MCF 10A (cell line): ENCODE data around the gene DOCK11. TPM values are rescaled to one million over a fixed set of nuclear protein-coding genes. Genes with fewer than 3 reads are reported as not detected.

ENCODE experiments used
- BruUV-seq: library from RNA; stranded (reverse); fragments of 400-500 nt; replicated peaks from 2 replicates; lab custom pipeline; 2021; lab: Mats Ljungman, UMichigan
- CTCF ChIA-PET: fragments of 300-600 bp; sonication (Branson Sonifier 250); formaldehyde crosslinking; extraction: SDS; loops from one replicate; lab custom pipeline; 2021; ENCODE audit warnings: antibody characterized with exemption, inconsistent platforms; lab: Yijun Ruan, JAX
- POLR2A ChIA-PET: fragments of 300-600, 350-650 bp; sonication (Branson Sonifier 250); formaldehyde crosslinking; extraction: SDS; loops from one replicate; lab custom pipeline; 2020; ENCODE audit warnings: antibody characterized with exemption, inconsistent platforms; lab: Yijun Ruan, JAX
- DNase-seq: peaks from one replicate; pipeline ENCODE4 v3.0.0-alpha.2; 2018; ENCODE audit not compliant: unreplicated experiment
- H3K27ac Mint-ChIP-seq: one replicate; pipeline ENCODE4 v1.8.0; 2022; ENCODE audit warnings: mild to moderate bottlenecking, low read depth, mixed read lengths; ENCODE audit not compliant: unreplicated experiment
- H3K27me3 Mint-ChIP-seq: one replicate; pipeline ENCODE4 v1.8.0; 2022; ENCODE audit warnings: mixed read lengths; ENCODE audit not compliant: insufficient read depth, unreplicated experiment
- H3K36me3 Mint-ChIP-seq: one replicate; pipeline ENCODE4 v1.8.0; 2022; ENCODE audit warnings: mild to moderate bottlenecking, moderate library complexity, mixed read lengths; ENCODE audit not compliant: insufficient read depth, unreplicated experiment
- H3K4me1 Mint-ChIP-seq: one replicate; pipeline ENCODE4 v1.8.0; 2022; ENCODE audit warnings: mixed read lengths; ENCODE audit not compliant: insufficient read depth, unreplicated experiment
- H3K4me3 Mint-ChIP-seq: one replicate; pipeline ENCODE4 v1.8.0; 2022; ENCODE audit warnings: mild to moderate bottlenecking, moderate library complexity, mixed read lengths; ENCODE audit not compliant: unreplicated experiment
- H3K9me3 Mint-ChIP-seq: one replicate; pipeline ENCODE4 v1.8.0; 2022; ENCODE audit warnings: mixed read lengths; ENCODE audit not compliant: unreplicated experiment
- intact Hi-C: fragments of 100-400 bp; cut with micrococcal nuclease; formaldehyde crosslinking; loops from 2 replicates; pipeline ENCODE4 v1.14.1; 2022
- total RNA-seq: library from RNA; stranded (reverse); gene quantifications from 2 replicates; pipeline ENCODE4 v1.2.3, GENCODE V29; 2022
- TF ChIP-seq, protein P1 (sequence below): fragments of 200-600 bp; IDR thresholded peaks from one replicate; pipeline ENCODE4 v1.8.0; 2022; ENCODE audit warnings: antibody characterized with exemption, mild to moderate bottlenecking; ENCODE audit not compliant: unreplicated experiment

DOCK11 gene
- total RNA-seq, 1 experiment from 2014 or later, result 1.9 TPM

DNA sequence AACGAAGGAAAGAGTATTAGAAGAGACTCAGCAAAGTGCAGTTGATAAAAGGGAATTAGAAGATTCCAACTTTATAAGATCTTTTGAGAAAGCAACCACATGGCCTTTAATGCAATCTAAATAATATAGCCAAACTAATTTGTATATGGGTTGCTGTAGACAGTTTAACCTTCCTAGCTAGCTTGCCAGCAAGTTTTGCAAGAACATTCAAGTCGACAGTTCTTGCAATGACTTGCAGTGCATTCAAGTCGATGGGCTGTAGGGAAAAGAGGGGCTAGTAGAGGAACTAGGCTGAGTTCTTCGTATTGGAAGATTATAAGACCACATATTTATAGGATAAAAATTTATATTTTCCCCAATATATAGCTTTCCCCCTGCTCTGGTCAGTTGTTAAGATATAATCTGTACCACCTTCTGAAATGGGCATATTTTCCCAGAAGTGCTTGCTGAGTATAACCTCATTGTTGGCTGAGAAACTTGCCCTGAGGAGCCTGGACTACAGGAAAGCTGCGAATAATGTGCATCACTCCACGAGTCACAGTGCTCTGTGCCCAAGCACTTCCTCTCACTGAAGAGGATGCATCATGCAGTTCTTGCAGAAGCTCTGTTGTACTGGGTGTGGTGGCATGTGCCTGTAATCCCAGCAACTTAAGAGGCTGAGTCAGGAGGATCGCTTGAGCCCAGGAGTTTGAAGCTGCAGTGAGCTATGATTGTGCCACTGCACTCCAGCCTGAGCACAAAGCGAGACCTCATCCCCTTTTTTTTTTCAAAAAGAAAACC is 56.7 kb downstream of the DOCK11 start:
- intact Hi-C loops, result loop anchor here (5.0 kb wide), 1 partner anchor 55 kb away; the partner anchor contains the start of gene DOCK11
- Mint-ChIP-seq H3K27me3 (peaks cover 26% of the 10 kb centered on the region), H3K4me1 (peaks cover 6% of the 10 kb centered on the region), H3K4me3 (no peak overlapping the region), H3K36me3 (no peaks in the 10 kb centered on the region), H3K9me3 (no peaks in the 10 kb centered on the region), H3K27ac (peak overlapping the region; percentile 31)
- TF ChIP-seq, protein P1, sequence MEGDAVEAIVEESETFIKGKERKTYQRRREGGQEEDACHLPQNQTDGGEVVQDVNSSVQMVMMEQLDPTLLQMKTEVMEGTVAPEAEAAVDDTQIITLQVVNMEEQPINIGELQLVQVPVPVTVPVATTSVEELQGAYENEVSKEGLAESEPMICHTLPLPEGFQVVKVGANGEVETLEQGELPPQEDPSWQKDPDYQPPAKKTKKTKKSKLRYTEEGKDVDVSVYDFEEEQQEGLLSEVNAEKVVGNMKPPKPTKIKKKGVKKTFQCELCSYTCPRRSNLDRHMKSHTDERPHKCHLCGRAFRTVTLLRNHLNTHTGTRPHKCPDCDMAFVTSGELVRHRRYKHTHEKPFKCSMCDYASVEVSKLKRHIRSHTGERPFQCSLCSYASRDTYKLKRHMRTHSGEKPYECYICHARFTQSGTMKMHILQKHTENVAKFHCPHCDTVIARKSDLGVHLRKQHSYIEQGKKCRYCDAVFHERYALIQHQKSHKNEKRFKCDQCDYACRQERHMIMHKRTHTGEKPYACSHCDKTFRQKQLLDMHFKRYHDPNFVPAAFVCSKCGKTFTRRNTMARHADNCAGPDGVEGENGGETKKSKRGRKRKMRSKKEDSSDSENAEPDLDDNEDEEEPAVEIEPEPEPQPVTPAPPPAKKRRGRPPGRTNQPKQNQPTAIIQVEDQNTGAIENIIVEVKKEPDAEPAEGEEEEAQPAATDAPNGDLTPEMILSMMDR, result no peak
- BruUV-seq, result no TSS peak
- peak; percentile 82 for DNase-seq
- CTCF ChIA-PET, result interaction anchor here (0.6 kb wide), 5 partner anchors 14 to 1482 kb away, joined by 3 read pairs; no protein-coding TSS in a partner anchor
- POLR2A ChIA-PET, result interaction anchor here (0.5 to 0.8 kb wide), 2 partner anchors 11 to 143 kb away, joined by 3 to 5 read pairs; no protein-coding TSS in a partner anchor

DNA sequence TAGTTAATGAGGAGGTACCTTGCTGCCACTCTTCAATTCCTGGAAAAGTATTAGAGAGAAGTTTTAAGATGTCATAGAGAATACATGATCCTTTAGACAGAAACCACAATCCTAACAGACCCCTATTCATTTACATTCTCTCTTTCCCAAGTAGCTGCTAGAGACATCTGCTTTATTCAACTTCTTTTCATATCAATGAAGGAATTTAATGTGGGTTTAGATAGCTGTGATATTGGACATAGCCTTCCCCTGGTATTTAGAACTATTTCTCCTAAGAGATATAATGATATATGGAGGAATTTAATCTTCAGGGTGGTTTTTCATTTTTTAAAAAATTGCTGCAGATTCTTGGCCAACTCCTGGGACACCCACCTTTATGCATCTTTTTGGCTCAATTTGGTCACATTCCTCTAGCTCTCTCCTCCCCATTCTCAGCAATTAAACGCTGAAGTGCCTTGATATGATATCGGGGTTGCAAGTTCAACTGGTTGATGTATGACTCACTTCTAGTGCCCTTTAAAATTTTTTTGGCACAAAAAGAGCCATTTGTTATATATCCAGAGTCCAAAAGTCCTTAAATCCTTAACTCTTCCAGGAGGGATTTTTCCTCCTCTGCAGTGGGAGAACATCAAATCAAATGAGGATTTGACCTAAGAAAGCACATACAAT is 57.6 kb downstream of the DOCK11 start:
- DNase-seq, result peak; percentile 4
- TF ChIP-seq, protein P1, result no peak
- H3K27me3 Mint-ChIP-seq, result peaks cover 21% of the 10 kb centered on the region
- H3K4me1 Mint-ChIP-seq, result peaks cover 6% of the 10 kb centered on the region
- H3K27ac Mint-ChIP-seq, result no peak overlapping the region
- H3K9me3 Mint-ChIP-seq, result no peaks in the 10 kb centered on the region
- intact Hi-C loops, result loop anchor here (5.0 kb wide), 1 partner anchor 56 kb away; the partner anchor contains the start of gene DOCK11
- BruUV-seq, result no TSS peak
- no peaks in the 10 kb centered on the region for H3K36me3 Mint-ChIP-seq
- CTCF ChIA-PET, result interaction anchor here (0.6 kb wide), 1 partner anchor 15 kb away, joined by 3 read pairs; no protein-coding TSS in a partner anchor
- H3K4me3 Mint-ChIP-seq, result no peak overlapping the region
- POLR2A ChIA-PET, result no interaction called here

DNA sequence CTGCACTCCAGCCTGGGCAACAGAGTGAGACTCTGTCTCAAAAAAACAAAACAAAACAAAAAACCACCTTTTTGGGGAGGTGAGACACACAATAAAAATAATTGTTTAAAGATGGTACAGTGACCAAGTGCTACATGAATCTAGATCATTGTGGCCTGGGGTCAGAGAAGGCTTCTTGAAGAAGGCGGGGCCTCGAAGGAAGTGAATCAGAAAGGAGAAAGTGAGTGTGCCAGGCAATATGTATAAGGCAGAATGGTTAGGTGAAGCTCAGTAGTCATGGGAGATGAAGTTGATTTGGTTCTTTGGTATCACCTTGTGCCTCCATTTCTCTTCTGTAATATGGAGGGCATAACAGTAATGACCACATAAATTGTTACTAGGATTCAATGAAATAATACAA is 58.9 kb downstream of the DOCK11 start:
- TF ChIP-seq, protein P1, result no peak
- intact Hi-C loops, result loop anchor here (5.0 kb wide), 1 partner anchor 57 kb away; the partner anchor contains the start of gene DOCK11
- Mint-ChIP-seq H3K4me1 (peaks cover 6% of the 10 kb centered on the region), H3K27ac (no peak overlapping the region), H3K36me3 (no peaks in the 10 kb centered on the region), H3K27me3 (peaks cover 15% of the 10 kb centered on the region), H3K9me3 (no peaks in the 10 kb centered on the region), H3K4me3 (no peak overlapping the region)
- no TSS peak for BruUV-seq
- CTCF ChIA-PET, result interaction anchor here (0.6 to 0.9 kb wide), 2 partner anchors 36 to 230 kb away, joined by 4 read pairs; no protein-coding TSS in a partner anchor
- POLR2A ChIA-PET, result interaction anchor here (1.0 kb wide), 1 partner anchor 11 kb away, joined by 3 read pairs; no protein-coding TSS in a partner anchor
- DNase-seq, result peak; percentile 28

DNA sequence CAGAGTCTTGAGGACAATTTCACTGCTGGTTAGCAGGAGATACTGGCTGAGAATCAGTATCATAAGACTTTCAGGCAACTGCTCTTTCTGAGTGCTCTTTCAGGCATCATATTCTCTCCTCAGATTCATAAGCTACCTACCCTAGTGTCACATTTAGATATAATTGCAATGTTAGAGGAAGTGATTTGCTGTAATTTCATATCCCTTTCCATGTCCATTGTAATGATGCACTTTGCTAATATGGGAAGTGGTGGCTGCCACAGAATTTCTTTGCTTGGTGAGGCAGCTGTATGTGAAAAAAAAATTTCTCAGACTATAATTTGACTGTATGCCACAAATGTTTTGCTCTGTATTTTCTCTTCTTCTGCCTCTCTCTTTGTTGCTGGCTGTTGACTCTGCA is 63.3 kb downstream of the DOCK11 start:
- CTCF ChIA-PET, result interaction anchor here (0.7 kb wide), 1 partner anchor 12 kb away, joined by 4 read pairs; no protein-coding TSS in a partner anchor
- no peak for DNase-seq
- intact Hi-C loops, result no loop called here
- Mint-ChIP-seq H3K4me3 (no peak overlapping the region), H3K4me1 (no peaks in the 10 kb centered on the region), H3K36me3 (no peaks in the 10 kb centered on the region), H3K27ac (no peak overlapping the region), H3K9me3 (no peaks in the 10 kb centered on the region), H3K27me3 (peaks cover 26% of the 10 kb centered on the region)
- POLR2A ChIA-PET, result no interaction called here
- BruUV-seq, result no TSS peak
- TF ChIP-seq, protein P1, result no peak
